Testis (tissue), 5 donors: ENCODE results near the gene KRTAP10-5. TPM values are rescaled to one million over a fixed set of nuclear protein-coding genes. Genes with fewer than 3 reads are reported as not detected.
"Not testable (repeated sequence)": the region's sequence is repeated elsewhere in the genome, so short reads cannot be mapped to it uniquely, and the experiment has no call there.

Experiments
- DNase-seq: peaks from one replicate; pipeline ENCODE4 v3.0.0-alpha.2; 2019
- H3K27ac ChIP-seq, 2 donors: fragments of 200-600 bp; sonication (generic); one replicate each; pipeline ENCODE4 v1.5.1; 2019
- H3K27me3 ChIP-seq: fragments of 200-600 bp; sonication (generic); one replicate; pipeline ENCODE4 v1.5.1; 2019
- H3K36me3 ChIP-seq: fragments of 200-600 bp; sonication (generic); one replicate; pipeline ENCODE4 v1.5.1; 2017; ENCODE audit warnings: low read depth; ENCODE audit errors: missing control alignments
- H3K4me1 ChIP-seq: fragments of 200-600 bp; sonication (generic); one replicate; pipeline ENCODE4 v1.5.1; 2019
- H3K4me3 ChIP-seq, 2 donors: fragments of 200-600 bp; sonication (generic); one replicate each; pipeline ENCODE4 v1.5.1; 2017 to 2019
- H3K9me3 ChIP-seq: fragments of 200-600 bp; sonication (generic); one replicate; pipeline ENCODE4 v1.5.1; 2017
- CTCF ChIP-seq, 3 experiments: fragments of 450-650 bp in 2 of 3; fragments of 200-600 bp in 1 of 3; sonication (generic) in 1 of 3; IDR thresholded peaks; one replicate each; pipeline ENCODE4 v1.5.1; 2016 to 2019; ENCODE audit warnings: antibody characterized with exemption in 3 of 3, mild to moderate bottlenecking in 2 of 3, moderate library complexity in 1 of 3
- POLR2A ChIP-seq: fragments of 450-650 bp; IDR thresholded peaks from one replicate; pipeline ENCODE4 v1.6.1; 2017; ENCODE audit warnings: antibody characterized with exemption, mild to moderate bottlenecking, moderate library complexity
- WGBS, 2 donors: methylation state at CpG; one replicate each; pipeline ENCODE4 v1.1.5; 2018; 5-methylcytosine and 5-hydroxymethylcytosine counted together
- intact Hi-C: fragments of 100-400 bp; cut with DNase I; formaldehyde crosslinking; loops from one replicate; pipeline ENCODE4 v1.15.1; 2023; ENCODE audit warnings: low total_unique reads
- long read RNA-seq, 2 donors: transcript quantifications; one replicate each; lab custom pipeline, GENCODE V29; 2026
- polyA plus RNA-seq: library from polyadenylated mRNA; stranded (reverse); fragments of 350-450 nt; fragmentation: Illumina TruSeq; extraction: RNeasy Lipid Tissue Mini Kit (QIAGEN cat#74804); gene quantifications from one replicate; pipeline ENCODE4 v1.2.3, GENCODE V29; 2014; ENCODE audit warnings: low read depth, low replicate concordance; ENCODE audit not compliant: insufficient read depth
- total RNA-seq, 2 donors: library from RNA; depleted of rRNA; stranded (reverse); fragments of >200 nt; gene quantifications; one replicate each; pipeline ENCODE4 v1.2.3, GENCODE V29; 2016

KRTAP10-5 gene
- not detected for total RNA-seq
- not detected for polyA plus RNA-seq
- long read RNA-seq, donor 1, result 0 reads
- long read RNA-seq, donor 2, result 0 reads

DNA sequence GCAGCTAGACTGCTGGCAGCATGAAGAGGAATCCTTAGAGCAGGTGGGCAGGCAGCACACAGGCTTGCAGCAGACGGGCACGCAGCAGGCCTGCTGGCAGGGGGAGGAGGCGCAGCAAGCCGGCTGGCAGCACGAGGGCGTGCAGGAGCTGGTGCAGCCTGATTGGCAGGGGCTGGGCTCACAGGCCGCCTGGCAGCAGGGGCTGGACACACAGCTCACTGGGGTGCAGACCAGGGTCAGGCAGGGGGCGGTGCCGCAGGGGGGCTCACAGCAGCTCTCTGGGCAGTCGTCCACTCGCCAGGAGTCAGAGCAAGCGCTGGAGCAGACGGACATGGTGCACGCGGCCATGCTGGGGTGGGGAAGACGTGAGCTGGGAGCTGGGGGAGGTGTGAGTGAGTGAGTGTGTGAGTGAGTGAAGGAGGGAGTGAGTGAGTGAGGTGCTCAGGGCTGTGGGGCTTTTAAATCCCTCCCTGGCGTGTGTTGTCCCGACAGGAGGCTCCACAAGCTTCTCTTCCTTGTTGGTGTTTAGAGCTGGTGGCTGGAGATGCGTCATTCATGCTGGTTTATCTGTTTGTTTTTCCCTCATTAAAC lies at the start of gene KRTAP10-5:
Gene KRTAP10-5, minus strand, starts transcription at position 374 of the 591 bp plus-strand sequence. Its CDS starts 26 bp downstream, at position 348.
- H3K27ac ChIP-seq, DNase-seq, H3K4me1 ChIP-seq, intact Hi-C loops, H3K27me3 ChIP-seq, H3K9me3 ChIP-seq, H3K4me3 ChIP-seq, H3K36me3 ChIP-seq: not testable (repeated sequence)
- 49 to 63% methylated on average over 18 to 19 of the region's 19 CpGs for WGBS, 2 donors

DNA sequence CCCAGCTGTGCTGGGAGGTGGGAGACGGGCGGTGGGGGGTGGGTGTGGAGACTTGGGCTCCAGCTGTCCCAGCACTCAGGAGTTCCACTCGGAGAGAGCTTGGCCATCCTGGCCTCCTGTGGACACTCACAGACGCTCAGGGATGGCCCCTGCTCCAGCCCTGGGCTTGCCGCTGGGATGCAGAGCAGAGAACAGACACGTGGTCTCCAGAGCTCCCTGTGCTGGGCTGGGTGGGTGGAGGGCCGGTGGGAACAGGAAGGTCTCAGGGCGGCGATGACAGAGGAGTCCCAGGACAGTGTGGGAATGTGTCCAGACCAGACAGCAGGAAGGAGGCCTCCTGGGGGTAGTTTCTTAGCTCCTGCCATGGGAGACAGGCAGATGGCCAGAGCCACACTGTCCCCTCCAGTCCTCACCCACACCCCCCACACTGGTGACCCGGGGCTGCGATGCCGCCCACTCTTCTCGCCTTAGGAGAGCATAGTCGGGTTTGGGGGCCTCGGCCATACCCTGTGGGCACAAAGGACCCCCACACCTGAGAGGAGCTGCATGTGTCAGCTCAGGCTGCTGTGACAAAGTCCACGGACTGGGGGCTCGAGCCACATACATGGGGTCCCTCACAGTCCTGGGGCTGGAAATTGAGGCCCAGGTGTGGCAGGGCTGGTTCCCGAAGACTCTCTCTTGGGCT lies 48.4 kb upstream of the KRTAP10-5 start:
- Histone ChIP-seq H3K36me3 (no peaks in the 10 kb centered on the region), H3K4me1 (no peaks in the 10 kb centered on the region), H3K27me3 (no peaks in the 10 kb centered on the region), H3K4me3 (no peak overlapping the region), H3K9me3 (no peaks in the 10 kb centered on the region), H3K27ac (no peak overlapping the region)
- no peak for DNase-seq
- intact Hi-C loops, result no loop called here
- WGBS, 2 donors, result 78 to 89% methylated on average over 10 to 16 of the region's 18 CpGs
- TF ChIP-seq CTCF (IDR thresholded peaks at IDR 0.05) (no peak), POLR2A (no peak)

DNA sequence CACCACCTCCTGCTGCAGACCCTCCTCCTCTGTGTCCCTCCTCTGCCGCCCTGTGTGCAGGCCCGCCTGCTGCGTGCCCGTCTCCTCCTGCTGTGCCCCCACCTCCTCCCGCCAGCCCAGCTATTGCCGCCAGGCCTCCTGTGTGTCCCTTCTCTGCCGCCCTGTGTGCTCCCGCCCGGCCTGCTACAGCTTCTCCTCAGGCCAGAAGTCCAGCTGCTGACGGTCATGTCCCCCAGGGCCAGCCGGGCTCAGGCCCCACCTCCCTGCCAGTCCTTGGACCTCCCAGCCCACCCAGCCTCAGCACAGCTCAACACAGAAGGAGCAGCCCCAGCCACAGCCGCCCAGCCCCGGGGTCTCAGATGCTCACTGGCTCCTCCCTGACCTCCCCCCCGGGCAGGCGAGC lies 47.4 kb upstream of the KRTAP10-5 start:
- 48 to 52% methylated on average over 9 to 10 of the region's 15 CpGs for WGBS, 2 donors
- H3K36me3 ChIP-seq, H3K4me3 ChIP-seq, intact Hi-C loops, H3K9me3 ChIP-seq, DNase-seq, H3K4me1 ChIP-seq, H3K27ac ChIP-seq, H3K27me3 ChIP-seq: not testable (repeated sequence)

DNA sequence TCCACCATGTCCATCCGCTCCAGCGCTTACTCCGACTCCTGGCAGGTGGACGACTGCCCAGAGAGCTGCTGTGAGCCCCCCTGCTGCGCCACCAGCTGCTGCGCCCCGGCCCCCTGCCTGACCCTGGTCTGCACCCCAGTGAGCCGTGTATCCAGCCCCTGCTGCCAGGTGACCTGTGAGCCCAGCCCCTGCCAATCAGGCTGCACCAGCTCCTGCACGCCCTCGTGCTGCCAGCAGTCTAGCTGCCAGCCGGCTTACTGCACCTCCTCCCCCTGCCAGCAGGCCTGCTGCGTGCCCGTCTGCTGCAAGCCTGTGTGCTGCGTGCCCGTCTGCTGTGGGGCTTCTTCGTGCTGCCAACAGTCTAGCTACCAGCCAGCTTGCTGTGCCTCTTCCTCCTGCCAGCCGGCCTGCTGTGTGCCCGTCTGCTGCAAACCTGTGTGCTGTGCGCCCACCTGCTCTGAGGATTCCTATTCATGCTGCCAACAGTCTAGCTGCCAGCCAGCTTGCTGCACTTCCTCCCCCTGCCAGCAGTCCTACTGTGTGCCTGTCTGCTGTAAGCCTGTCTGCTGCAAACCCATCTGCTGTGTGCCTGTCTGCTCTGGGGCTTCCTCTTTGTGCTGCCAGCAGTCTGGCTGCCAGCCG lies 46.9 kb upstream of the KRTAP10-5 start:
- H3K9me3 ChIP-seq, H3K4me1 ChIP-seq, intact Hi-C loops, H3K36me3 ChIP-seq, H3K27ac ChIP-seq, H3K27me3 ChIP-seq, DNase-seq, H3K4me3 ChIP-seq: not testable (repeated sequence)
- 84 to 88% methylated on average over 14 to 18 of the region's 20 CpGs for WGBS, 2 donors

DNA sequence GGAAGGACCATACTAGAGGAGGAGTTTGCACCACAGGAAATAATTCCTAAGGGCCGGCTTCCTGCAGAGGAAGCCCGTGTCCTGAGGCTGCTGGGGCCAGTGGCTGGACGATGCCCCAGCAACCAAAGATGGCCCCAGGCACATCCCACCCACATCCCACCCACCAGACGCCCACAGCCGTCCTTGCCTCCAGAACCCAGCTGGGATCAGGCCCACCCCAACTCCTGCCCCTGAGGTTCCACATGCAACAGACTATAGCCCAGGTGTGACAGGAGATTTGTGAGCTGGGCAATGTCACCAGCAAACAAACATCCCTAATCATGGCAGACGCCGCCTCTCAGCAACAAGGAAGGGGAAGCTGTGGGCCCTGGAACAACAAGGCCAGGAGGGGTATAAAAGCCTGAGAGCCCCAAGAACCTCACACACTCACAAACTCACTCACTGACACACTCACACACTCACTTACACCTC lies 46.3 kb upstream of the KRTAP10-5 start, which contains the start of gene KRTAP10-9:
Gene KRTAP10-9, plus strand, starts transcription at position 421 of the 471 bp plus-strand sequence. CDS start 79 bp downstream, outside the sequence.
- DNase-seq, result peak; percentile 2
- no peak within 1 kb of the TSS for H3K4me3 ChIP-seq
- intact Hi-C loops, result no loop called here
- no peaks in the 10 kb centered on the region for H3K9me3 ChIP-seq
- TF ChIP-seq CTCF (IDR thresholded peaks at IDR 0.05), result no peak
- no peak for TF ChIP-seq POLR2A
- no peak within 1 kb of the TSS for H3K27ac ChIP-seq
- no peaks in the 10 kb centered on the region for H3K36me3 ChIP-seq
- WGBS, 2 donors, result 44 to 68% methylated on average over 2 to 7 of the region's 7 CpGs
- no peaks in the 10 kb centered on the region for H3K4me1 ChIP-seq
- no peaks in the 10 kb centered on the region for H3K27me3 ChIP-seq

- 79 to 83% methylated on average over 10 of the region's 10 CpGs for WGBS, 2 donors
- no peaks in the 10 kb centered on the region for H3K36me3 ChIP-seq
- H3K4me1 ChIP-seq, result no peaks in the 10 kb centered on the region
- no peak for TF ChIP-seq CTCF (IDR thresholded peaks at IDR 0.05)
- no peak for TF ChIP-seq POLR2A
- H3K27ac ChIP-seq, result no peak overlapping the region
- peak; percentile 4 for DNase-seq
- H3K4me3 ChIP-seq, result no peak overlapping the region
- intact Hi-C loops, result no loop called here
- no peaks in the 10 kb centered on the region for H3K9me3 ChIP-seq
- H3K27me3 ChIP-seq, result no peaks in the 10 kb centered on the region
Observed at GRCh38 chr21:44626262-44626661, 45.9 kb upstream of the KRTAP10-5 start.
